Tibial nerve (tissue), 4 donors: ENCODE data around the gene SH2D5. TPM values are rescaled to one million over a fixed set of nuclear protein-coding genes. Genes with fewer than 3 reads are reported as not detected.

Experiments
- DNase-seq, 2 donors: peaks; one replicate each; pipeline ENCODE4 v3.0.0-alpha.2; 2019; ENCODE audit warnings: low spot score in 2 of 2
- H3K27ac ChIP-seq, 4 donors: fragments of 200-600 bp; sonication (generic) in 3 of 4; one replicate each; pipeline ENCODE4 v1.5.1; 2017 to 2019; ENCODE audit warnings: mild to moderate bottlenecking in 1 of 4
- H3K27me3 ChIP-seq, 2 donors: fragments of 200-600 bp; sonication (generic) in 1 of 2; one replicate each; pipeline versions ENCODE4 v1.5.1 to v1.6.0; 2017 to 2019
- H3K36me3 ChIP-seq, 3 donors: fragments of 200-600 bp; sonication (generic); one replicate each; pipeline ENCODE4 v1.5.1; 2018 to 2019
- H3K4me1 ChIP-seq, 4 donors: fragments of 200-600 bp; sonication (generic) in 3 of 4; one replicate each; pipeline ENCODE4 v1.5.1; 2017 to 2019
- H3K4me3 ChIP-seq, 4 donors: fragments of 200-600 bp; sonication (generic) in 3 of 4; one replicate each; pipeline ENCODE4 v1.5.1; 2017 to 2019; ENCODE audit warnings: mild to moderate bottlenecking in 1 of 4, moderate library complexity in 1 of 4
- H3K9me3 ChIP-seq, 4 donors: fragments of 200-600 bp; sonication (generic) in 3 of 4; one replicate each; pipeline ENCODE4 v1.5.1; 2017 to 2019
- EP300 ChIP-seq, 2 donors: sonication (generic); formaldehyde crosslinking; IDR thresholded peaks; one replicate each; pipeline ENCODE4 v1.6.1; 2017; ENCODE audit warnings: antibody characterized with exemption in 2 of 2, mild to moderate bottlenecking in 1 of 2
- POLR2A ChIP-seq, 2 donors: fragments of 450-650 bp; IDR thresholded peaks; one replicate each; pipeline ENCODE4 v1.6.1; 2017; ENCODE audit warnings: antibody characterized with exemption in 2 of 2, mild to moderate bottlenecking in 2 of 2, moderate library complexity in 2 of 2
- WGBS, 2 donors: methylation state at CpG; one replicate each; pipeline ENCODE4 v1.1.5; 2018; 5-methylcytosine and 5-hydroxymethylcytosine counted together
- total RNA-seq, 4 donors: library from RNA; depleted of rRNA; stranded (reverse); fragments of >200 nt; gene quantifications; one replicate each; pipeline ENCODE4 v1.1.0, GENCODE V29; 2016
- TF ChIP-seq, protein P1 (sequence below), 5 experiments: fragments of 200-600 bp in 3 of 5; fragments of 450-650 bp in 2 of 5; sonication (generic) in 3 of 5; IDR thresholded peaks; one replicate each; pipeline ENCODE4 v1.5.1; 2016 to 2019; ENCODE audit warnings: antibody characterized with exemption in 5 of 5, mild to moderate bottlenecking in 3 of 5, moderate library complexity in 2 of 5

SH2D5 gene
- total RNA-seq, 4 donors from 2014 or later, result not detected

DNA sequence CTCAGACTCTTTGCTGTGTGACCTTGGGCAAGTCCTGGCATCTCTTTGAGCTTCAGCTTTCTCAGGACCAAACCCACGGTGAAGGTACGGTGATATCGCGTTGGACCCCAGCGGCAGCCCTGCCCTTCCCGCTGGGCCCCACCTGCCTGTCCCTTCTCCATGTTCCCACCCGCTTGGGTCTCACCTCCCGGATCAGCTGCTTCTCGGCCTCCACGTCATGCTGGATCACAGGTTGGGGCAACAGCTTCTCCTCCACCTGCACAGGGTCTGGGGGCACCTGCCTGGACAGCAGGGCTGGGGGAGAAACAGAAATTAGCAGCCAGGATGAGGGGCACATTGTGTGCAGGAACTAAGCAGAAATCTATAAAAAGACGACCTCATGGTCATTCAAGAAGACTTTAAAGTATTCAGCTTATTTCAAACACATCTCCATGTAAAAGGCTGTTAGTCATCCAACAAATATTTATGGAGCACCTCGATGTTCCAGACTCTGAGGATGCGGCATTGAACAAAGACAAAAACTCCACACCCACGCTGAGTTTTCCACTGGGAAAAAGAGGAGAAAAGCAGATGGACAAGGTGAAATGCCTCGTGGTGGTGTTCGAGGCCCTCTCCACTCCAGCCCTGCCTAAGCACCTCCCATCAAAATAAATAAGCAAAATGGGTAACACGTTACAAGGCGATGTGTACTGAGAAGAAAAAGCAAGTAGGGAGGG is 34.1 kb downstream of the SH2D5 start:
- Histone ChIP-seq H3K4me3 (no peak overlapping the region), H3K27me3 (no peaks in the 10 kb centered on the region), H3K27ac (no peak overlapping the region), H3K9me3 (no peaks in the 10 kb centered on the region), H3K4me1 (peaks cover 0 to 12% (median 4%) of the 10 kb centered on the region in 4 donors), H3K36me3 (no peaks in the 10 kb centered on the region)
- no peak for DNase-seq
- WGBS, 2 donors, result 80 to 84% methylated on average over 18 of the region's 18 CpGs
- TF ChIP-seq, protein P1, sequence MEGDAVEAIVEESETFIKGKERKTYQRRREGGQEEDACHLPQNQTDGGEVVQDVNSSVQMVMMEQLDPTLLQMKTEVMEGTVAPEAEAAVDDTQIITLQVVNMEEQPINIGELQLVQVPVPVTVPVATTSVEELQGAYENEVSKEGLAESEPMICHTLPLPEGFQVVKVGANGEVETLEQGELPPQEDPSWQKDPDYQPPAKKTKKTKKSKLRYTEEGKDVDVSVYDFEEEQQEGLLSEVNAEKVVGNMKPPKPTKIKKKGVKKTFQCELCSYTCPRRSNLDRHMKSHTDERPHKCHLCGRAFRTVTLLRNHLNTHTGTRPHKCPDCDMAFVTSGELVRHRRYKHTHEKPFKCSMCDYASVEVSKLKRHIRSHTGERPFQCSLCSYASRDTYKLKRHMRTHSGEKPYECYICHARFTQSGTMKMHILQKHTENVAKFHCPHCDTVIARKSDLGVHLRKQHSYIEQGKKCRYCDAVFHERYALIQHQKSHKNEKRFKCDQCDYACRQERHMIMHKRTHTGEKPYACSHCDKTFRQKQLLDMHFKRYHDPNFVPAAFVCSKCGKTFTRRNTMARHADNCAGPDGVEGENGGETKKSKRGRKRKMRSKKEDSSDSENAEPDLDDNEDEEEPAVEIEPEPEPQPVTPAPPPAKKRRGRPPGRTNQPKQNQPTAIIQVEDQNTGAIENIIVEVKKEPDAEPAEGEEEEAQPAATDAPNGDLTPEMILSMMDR (IDR thresholded peaks at IDR 0.05), result no peak
- TF ChIP-seq POLR2A (IDR thresholded peaks at IDR 0.05) (no peak), EP300 (IDR thresholded peaks at IDR 0.05) (no peak)

DNA sequence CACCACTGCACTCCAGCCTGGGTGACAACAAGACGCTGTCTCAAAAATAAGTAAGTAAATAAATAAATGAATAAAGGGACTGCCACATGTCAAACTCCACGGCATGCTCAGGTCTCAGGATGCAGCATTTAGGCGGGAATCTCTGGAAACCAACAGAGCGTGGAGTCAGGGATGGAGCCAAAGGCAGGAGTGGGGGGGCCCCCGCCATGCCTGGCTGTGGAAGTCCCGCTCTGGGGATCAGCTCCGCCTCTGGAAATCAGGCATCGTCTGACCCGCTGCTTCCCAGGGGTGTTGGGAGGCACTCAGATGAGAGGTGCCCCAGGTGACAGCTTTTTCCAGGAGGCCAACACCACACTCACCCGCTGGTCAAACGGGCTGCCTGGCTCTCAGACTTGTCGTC is 34.9 kb downstream of the SH2D5 start:
- peaks cover 0 to 12% (median 4%) of the 10 kb centered on the region in 4 donors for H3K4me1 ChIP-seq
- no peak for DNase-seq
- no peak overlapping the region for H3K4me3 ChIP-seq
- H3K27me3 ChIP-seq, result no peaks in the 10 kb centered on the region
- H3K36me3 ChIP-seq, result no peaks in the 10 kb centered on the region
- no peaks in the 10 kb centered on the region for H3K9me3 ChIP-seq
- peak overlapping the region in 2 of 4 donors; percentile 84 to 88 for H3K27ac ChIP-seq
- 83 to 90% methylated on average over 11 to 12 of the region's 12 CpGs for WGBS, 2 donors
- TF ChIP-seq POLR2A (IDR thresholded peaks at IDR 0.05), result no peak
- TF ChIP-seq, protein P1 (IDR thresholded peaks at IDR 0.05), result no peak
- TF ChIP-seq EP300 (IDR thresholded peaks at IDR 0.05), result no peak

DNA sequence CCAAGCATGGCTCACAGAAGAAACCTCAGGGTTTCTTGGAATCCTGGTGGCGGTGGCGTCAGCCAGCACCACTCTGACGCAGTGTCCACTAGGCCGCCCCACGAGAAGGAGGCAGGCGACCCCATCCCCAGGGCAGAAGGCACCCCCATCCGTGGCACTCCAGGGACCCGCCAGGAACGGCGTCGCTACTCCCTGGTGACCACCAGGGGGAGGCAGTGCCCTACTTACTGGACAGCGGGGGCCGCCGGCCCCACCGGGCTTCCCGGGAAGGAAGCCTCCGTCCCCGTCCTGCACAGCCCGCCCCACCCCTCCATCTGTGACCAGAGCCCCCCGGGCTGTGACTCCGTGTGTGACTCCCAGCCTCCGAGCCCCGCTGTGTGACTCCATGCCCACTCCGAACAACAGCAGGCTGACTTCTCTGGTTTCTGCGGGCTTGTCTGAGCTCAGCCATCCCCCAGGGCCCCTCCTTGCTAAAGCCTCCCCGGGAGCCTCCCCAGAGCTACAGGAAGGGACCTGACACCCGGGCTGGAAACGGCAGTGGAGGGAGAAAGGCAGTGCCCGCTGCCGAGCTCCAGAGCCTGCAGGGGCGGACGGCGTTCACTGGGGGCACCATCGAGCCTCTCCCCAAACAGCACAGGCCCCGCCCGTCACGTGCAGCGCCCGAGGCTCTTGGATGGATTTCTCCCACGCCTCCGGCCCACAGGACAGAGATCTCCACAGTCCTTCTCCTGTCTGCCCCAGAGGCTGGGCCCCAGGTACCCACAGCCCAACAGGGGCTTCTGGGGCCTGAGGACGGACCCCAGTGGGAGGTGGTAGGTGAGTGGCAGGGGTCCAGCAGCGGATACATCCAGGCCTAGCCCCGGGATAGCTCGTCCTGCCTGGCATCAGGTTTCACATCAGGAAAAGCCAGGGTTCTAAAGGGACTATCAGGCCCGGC is 35.8 kb downstream of the SH2D5 start:
- Histone ChIP-seq H3K4me1 (peaks cover 0 to 12% (median 4%) of the 10 kb centered on the region in 4 donors), H3K9me3 (peaks cover 0 to 7% (median 0%) of the 10 kb centered on the region in 4 donors), H3K36me3 (no peaks in the 10 kb centered on the region), H3K27me3 (no peaks in the 10 kb centered on the region), H3K27ac (peak overlapping the region; percentile 71 to 93 (median 86)), H3K4me3 (peak overlapping the region; percentile 51 to 81 (median 60))
- TF ChIP-seq, protein P1 (IDR thresholded peaks at IDR 0.05), result peak; percentile 87 to 97 (median 94)
- TF ChIP-seq EP300 (IDR thresholded peaks at IDR 0.05) (peak in 1 of 2 donors; percentile 61), POLR2A (IDR thresholded peaks at IDR 0.05) (no peak)
- WGBS, 2 donors, result 1 to 3% methylated on average over 30 to 45 of the region's 46 CpGs
- DNase-seq, result peak; percentile 72 to 83

DNA sequence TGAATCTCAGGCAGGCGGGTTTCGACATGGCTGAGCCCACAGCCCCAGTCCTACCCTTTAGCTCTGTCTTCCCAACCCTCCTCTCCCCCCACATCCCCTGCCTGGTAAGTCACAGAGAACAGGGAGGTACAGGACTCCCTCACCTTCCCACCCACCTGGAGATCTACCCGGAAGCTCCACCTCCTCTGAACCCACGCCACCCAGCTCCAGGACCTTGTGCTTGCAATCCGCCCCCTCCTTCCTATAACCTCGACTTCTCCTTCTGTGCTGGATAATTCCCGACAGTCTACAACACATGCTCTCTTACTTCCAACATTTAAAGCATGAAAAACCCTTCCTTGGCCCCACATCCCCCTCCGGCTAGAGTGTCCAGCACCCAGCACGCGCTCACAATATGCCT is 37.0 kb downstream of the SH2D5 start:
- no peak overlapping the region for H3K4me3 ChIP-seq
- H3K27ac ChIP-seq, result no peak overlapping the region
- H3K4me1 ChIP-seq, result peaks cover 0 to 12% (median 4%) of the 10 kb centered on the region in 4 donors
- H3K36me3 ChIP-seq, result no peaks in the 10 kb centered on the region
- H3K27me3 ChIP-seq, result no peaks in the 10 kb centered on the region
- TF ChIP-seq EP300 (IDR thresholded peaks at IDR 0.05), result no peak
- TF ChIP-seq POLR2A (IDR thresholded peaks at IDR 0.05), result no peak
- TF ChIP-seq, protein P1 (IDR thresholded peaks at IDR 0.05), result no peak
- WGBS, 2 donors, result 76 to 81% methylated on average over 10 of the region's 10 CpGs
- H3K9me3 ChIP-seq, result peaks cover 0 to 9% (median 0%) of the 10 kb centered on the region in 4 donors
- no peak for DNase-seq
